ENCODE measurements around the gene LRP5.
"Not testable (repeated sequence)": the region's sequence is repeated elsewhere in the genome, so short reads cannot be mapped to it uniquely, and the experiment has no call there.

LRP5 gene

GRCh38 chr11:68282141-68282860, 30.1 kb upstream of the LRP5 start:
- no peak overlapping the region for H3K9ac ChIP-seq (ENCODE audit: low read depth in 1 of 2, low read length in 2 of 2)
- H3K4me3 ChIP-seq (ENCODE audit: low read depth in 1 of 2, low read length in 2 of 2) = peak overlapping the region in 1 of 2 donors; percentile 17
- no peaks in the 10 kb centered on the region for H3K27me3 ChIP-seq (ENCODE audit: control insufficient read depth in 1 of 2, insufficient read depth in 2 of 2, low read length in 2 of 2)
- H3K36me3 ChIP-seq (ENCODE audit: control insufficient read depth in 1 of 2, insufficient read depth in 2 of 2, low read length in 2 of 2) = no peaks in the 10 kb centered on the region
- no peaks in the 10 kb centered on the region for H3K9me3 ChIP-seq (ENCODE audit: control insufficient read depth in 1 of 2, low read length in 2 of 2)
- no peaks in the 10 kb centered on the region for H3K4me1 ChIP-seq (ENCODE audit: control insufficient read depth in 1 of 2, insufficient read depth in 2 of 2, low read length in 2 of 2)
- H3K27ac ChIP-seq (ENCODE audit: low read depth, low read length) = no peak overlapping the region

GRCh38 chr11:68282861-68283230, 29.5 kb upstream of the LRP5 start:
- H3K9me3 ChIP-seq (ENCODE audit: control insufficient read depth in 1 of 2, low read length in 2 of 2) = no peaks in the 10 kb centered on the region
- no peak overlapping the region for H3K27ac ChIP-seq (ENCODE audit: low read depth, low read length)
- no peak overlapping the region for H3K4me3 ChIP-seq (ENCODE audit: low read depth in 1 of 2, low read length in 2 of 2)
- H3K9ac ChIP-seq (ENCODE audit: low read depth in 1 of 2, low read length in 2 of 2) = no peak overlapping the region
- no peaks in the 10 kb centered on the region for H3K4me1 ChIP-seq (ENCODE audit: control insufficient read depth in 1 of 2, insufficient read depth in 2 of 2, low read length in 2 of 2)
- H3K27me3 ChIP-seq (ENCODE audit: control insufficient read depth in 1 of 2, insufficient read depth in 2 of 2, low read length in 2 of 2) = no peaks in the 10 kb centered on the region
- H3K36me3 ChIP-seq (ENCODE audit: control insufficient read depth in 1 of 2, insufficient read depth in 2 of 2, low read length in 2 of 2) = no peaks in the 10 kb centered on the region

- H3K27me3 ChIP-seq (ENCODE audit: control insufficient read depth in 1 of 2, insufficient read depth in 2 of 2, low read length in 2 of 2); H3K9ac ChIP-seq (ENCODE audit: low read depth in 1 of 2, low read length in 2 of 2); H3K4me1 ChIP-seq (ENCODE audit: control insufficient read depth in 1 of 2, insufficient read depth in 2 of 2, low read length in 2 of 2); H3K36me3 ChIP-seq (ENCODE audit: control insufficient read depth in 1 of 2, insufficient read depth in 2 of 2, low read length in 2 of 2); H3K9me3 ChIP-seq (ENCODE audit: control insufficient read depth in 1 of 2, low read length in 2 of 2); H3K4me3 ChIP-seq (ENCODE audit: low read depth in 1 of 2, low read length in 2 of 2); H3K27ac ChIP-seq (ENCODE audit: low read depth, low read length): not testable (repeated sequence)
Observed at GRCh38 chr11:68284588-68284987, 27.8 kb upstream of the LRP5 start.

GRCh38 chr11:68287419-68287818, 25.0 kb upstream of the LRP5 start:
- no peaks in the 10 kb centered on the region for H3K4me1 ChIP-seq (ENCODE audit: control insufficient read depth in 1 of 2, insufficient read depth in 2 of 2, low read length in 2 of 2)
- no peak overlapping the region for H3K4me3 ChIP-seq (ENCODE audit: low read depth in 1 of 2, low read length in 2 of 2)
- H3K27ac ChIP-seq (ENCODE audit: low read depth, low read length) = no peak overlapping the region

GRCh38 chr11:68289456-68289855, 22.9 kb upstream of the LRP5 start:
- Histone ChIP-seq H3K4me3 (ENCODE audit: low read depth in 1 of 2, low read length in 2 of 2) (no peak overlapping the region), H3K27ac (ENCODE audit: low read depth, low read length) (no peak overlapping the region), H3K9me3 (ENCODE audit: control insufficient read depth in 1 of 2, low read length in 2 of 2) (peaks cover 0 to 5% of the 10 kb centered on the region in 2 donors), H3K36me3 (ENCODE audit: control insufficient read depth in 1 of 2, insufficient read depth in 2 of 2, low read length in 2 of 2) (no peaks in the 10 kb centered on the region), H3K27me3 (ENCODE audit: control insufficient read depth in 1 of 2, insufficient read depth in 2 of 2, low read length in 2 of 2) (no peaks in the 10 kb centered on the region), H3K4me1 (ENCODE audit: control insufficient read depth in 1 of 2, insufficient read depth in 2 of 2, low read length in 2 of 2) (no peaks in the 10 kb centered on the region), H3K9ac (ENCODE audit: low read depth in 1 of 2, low read length in 2 of 2) (no peak overlapping the region)

More at GRCh38 chr11:68287419-68287818, 25.0 kb upstream of the LRP5 start:
- Histone ChIP-seq H3K9me3 (ENCODE audit: control insufficient read depth in 1 of 2, low read length in 2 of 2) (peaks cover 0 to 5% of the 10 kb centered on the region in 2 donors), H3K36me3 (ENCODE audit: control insufficient read depth in 1 of 2, insufficient read depth in 2 of 2, low read length in 2 of 2) (no peaks in the 10 kb centered on the region), H3K9ac (ENCODE audit: low read depth in 1 of 2, low read length in 2 of 2) (no peak overlapping the region), H3K27me3 (ENCODE audit: control insufficient read depth in 1 of 2, insufficient read depth in 2 of 2, low read length in 2 of 2) (no peaks in the 10 kb centered on the region)

GRCh38 chr11:68293708-68294107, 18.7 kb upstream of the LRP5 start:
- Histone ChIP-seq H3K27me3 (ENCODE audit: control insufficient read depth in 1 of 2, insufficient read depth in 2 of 2, low read length in 2 of 2) (no peaks in the 10 kb centered on the region), H3K36me3 (ENCODE audit: control insufficient read depth in 1 of 2, insufficient read depth in 2 of 2, low read length in 2 of 2) (no peaks in the 10 kb centered on the region), H3K9me3 (ENCODE audit: control insufficient read depth in 1 of 2, low read length in 2 of 2) (peaks cover 0 to 5% of the 10 kb centered on the region in 2 donors), H3K4me3 (ENCODE audit: low read depth in 1 of 2, low read length in 2 of 2) (no peak overlapping the region), H3K9ac (ENCODE audit: low read depth in 1 of 2, low read length in 2 of 2) (no peak overlapping the region), H3K4me1 (ENCODE audit: control insufficient read depth in 1 of 2, insufficient read depth in 2 of 2, low read length in 2 of 2) (peaks cover 21 to 24% of the 10 kb centered on the region in 2 donors), H3K27ac (ENCODE audit: low read depth, low read length) (no peak overlapping the region)

- H3K27me3 ChIP-seq (ENCODE audit: control insufficient read depth in 1 of 2, insufficient read depth in 2 of 2, low read length in 2 of 2) = no peaks in the 10 kb centered on the region
- no peak overlapping the region for H3K9ac ChIP-seq (ENCODE audit: low read depth in 1 of 2, low read length in 2 of 2)
- H3K36me3 ChIP-seq (ENCODE audit: control insufficient read depth in 1 of 2, insufficient read depth in 2 of 2, low read length in 2 of 2) = no peaks in the 10 kb centered on the region
- H3K9me3 ChIP-seq (ENCODE audit: control insufficient read depth in 1 of 2, low read length in 2 of 2) = no peaks in the 10 kb centered on the region
- H3K4me1 ChIP-seq (ENCODE audit: control insufficient read depth in 1 of 2, insufficient read depth in 2 of 2, low read length in 2 of 2) = peaks cover 27 to 30% of the 10 kb centered on the region in 2 donors
- H3K4me3 ChIP-seq (ENCODE audit: low read depth in 1 of 2, low read length in 2 of 2) = no peak overlapping the region
- no peak overlapping the region for H3K27ac ChIP-seq (ENCODE audit: low read depth, low read length)
Observed at GRCh38 chr11:68295271-68295670, 17.1 kb upstream of the LRP5 start.

GRCh38 chr11:68295940-68296339, 16.5 kb upstream of the LRP5 start:
- Histone ChIP-seq H3K9ac (ENCODE audit: low read depth in 1 of 2, low read length in 2 of 2) (peak overlapping the region; percentile 52 to 70), H3K9me3 (ENCODE audit: control insufficient read depth in 1 of 2, low read length in 2 of 2) (no peaks in the 10 kb centered on the region), H3K4me3 (ENCODE audit: low read depth in 1 of 2, low read length in 2 of 2) (no peak overlapping the region), H3K27me3 (ENCODE audit: control insufficient read depth in 1 of 2, insufficient read depth in 2 of 2, low read length in 2 of 2) (no peaks in the 10 kb centered on the region), H3K4me1 (ENCODE audit: control insufficient read depth in 1 of 2, insufficient read depth in 2 of 2, low read length in 2 of 2) (peaks cover 27 to 30% of the 10 kb centered on the region in 2 donors), H3K36me3 (ENCODE audit: control insufficient read depth in 1 of 2, insufficient read depth in 2 of 2, low read length in 2 of 2) (no peaks in the 10 kb centered on the region), H3K27ac (ENCODE audit: low read depth, low read length) (no peak overlapping the region)

- peak overlapping the region; percentile 52 to 70 for H3K9ac ChIP-seq (ENCODE audit: low read depth in 1 of 2, low read length in 2 of 2)
- peaks cover 27 to 30% of the 10 kb centered on the region in 2 donors for H3K4me1 ChIP-seq (ENCODE audit: control insufficient read depth in 1 of 2, insufficient read depth in 2 of 2, low read length in 2 of 2)
- H3K36me3 ChIP-seq (ENCODE audit: control insufficient read depth in 1 of 2, insufficient read depth in 2 of 2, low read length in 2 of 2) = no peaks in the 10 kb centered on the region
- H3K27ac ChIP-seq (ENCODE audit: low read depth, low read length) = peak overlapping the region; percentile 68
- H3K9me3 ChIP-seq (ENCODE audit: control insufficient read depth in 1 of 2, low read length in 2 of 2) = no peaks in the 10 kb centered on the region
- H3K27me3 ChIP-seq (ENCODE audit: control insufficient read depth in 1 of 2, insufficient read depth in 2 of 2, low read length in 2 of 2) = no peaks in the 10 kb centered on the region
- H3K4me3 ChIP-seq (ENCODE audit: low read depth in 1 of 2, low read length in 2 of 2) = no peak overlapping the region
Observed at GRCh38 chr11:68296344-68297051, 15.9 kb upstream of the LRP5 start.

- H3K9ac ChIP-seq (ENCODE audit: low read depth in 1 of 2, low read length in 2 of 2) = peak overlapping the region; percentile 52 to 70
Observed at GRCh38 chr11:68297052-68297378, 15.4 kb upstream of the LRP5 start.

More at GRCh38 chr11:68297052-68297378, 15.4 kb upstream of the LRP5 start:
- Histone ChIP-seq H3K4me1 (ENCODE audit: control insufficient read depth in 1 of 2, insufficient read depth in 2 of 2, low read length in 2 of 2) (peaks cover 27 to 30% of the 10 kb centered on the region in 2 donors), H3K27me3 (ENCODE audit: control insufficient read depth in 1 of 2, insufficient read depth in 2 of 2, low read length in 2 of 2) (no peaks in the 10 kb centered on the region), H3K27ac (ENCODE audit: low read depth, low read length) (peak overlapping the region; percentile 68), H3K36me3 (ENCODE audit: control insufficient read depth in 1 of 2, insufficient read depth in 2 of 2, low read length in 2 of 2) (no peaks in the 10 kb centered on the region), H3K4me3 (ENCODE audit: low read depth in 1 of 2, low read length in 2 of 2) (no peak overlapping the region), H3K9me3 (ENCODE audit: control insufficient read depth in 1 of 2, low read length in 2 of 2) (no peaks in the 10 kb centered on the region)

Measured in duodenal mucosa (tissue), 2 donors.